K562 (cell line): ENCODE results near the gene RNF187. TPM values are rescaled to one million over a fixed set of nuclear protein-coding genes. Genes with fewer than 3 reads are reported as not detected.

ENCODE experiments used
- BRD4 ChIP-seq: fragments of 200-600 bp; sonication (generic); IDR thresholded peaks from 2 replicates; pipeline ENCODE4 v1.6.1; 2017; ENCODE audit warnings: inconsistent platforms
- CBFA2T2 ChIP-seq: fragments of 450-650 bp; conservative IDR thresholded peaks from 2 replicates; pipeline ENCODE4 v1.6.1; 2017; ENCODE audit warnings: mild to moderate bottlenecking
- CBX5 ChIP-seq: IDR thresholded peaks from 2 replicates; pipeline ENCODE4 v1.6.1; 2014; ENCODE audit warnings: low read depth, borderline replicate concordance
- ETV5 ChIP-seq: sonication (generic); formaldehyde crosslinking; IDR thresholded peaks from 2 replicates; pipeline ENCODE4 v1.4.0; 2020; ENCODE audit warnings: low read depth, mild to moderate bottlenecking, missing genetic modification reagents
- FOXA3 ChIP-seq, 2 experiments: fragments of 450-650 bp in 1 of 2; sonication (generic) in 1 of 2; formaldehyde crosslinking; IDR thresholded peaks in 1 of 2; conservative IDR thresholded peaks in 1 of 2; 2 replicates each; pipeline versions ENCODE4 v1.4.0 to v1.8.0; 2020 to 2022; ENCODE audit warnings: mild to moderate bottlenecking in 2 of 2, missing genetic modification reagents in 1 of 2
- MECOM ChIP-seq: fragments of 250-450 bp; sonication (Bioruptor Pico); IDR thresholded peaks from 2 replicates; pipeline ENCODE4 v1.8.0; 2022; ENCODE audit warnings: inconsistent platforms
- NR2C2 ChIP-seq, 2 experiments: fragments of 200-800 bp in 1 of 2; sonication (Bioruptor generic) in 1 of 2; sonication (generic) in 1 of 2; formaldehyde crosslinking in 1 of 2; IDR thresholded peaks; 2 replicates each; pipeline versions ENCODE4 v1.6.1 to v1.8.0; 2016 to 2022; ENCODE audit warnings: mild to moderate bottlenecking in 1 of 2, missing compliant biosample characterization in 1 of 2, missing genetic modification characterization in 1 of 2, missing genetic modification reagents in 1 of 2
- PHF20 ChIP-seq: fragments of 450-650 bp; IDR thresholded peaks from 2 replicates; pipeline ENCODE4 v1.6.1; 2018; ENCODE audit not compliant: partially characterized antibody
- PRMT5 ChIP-seq: sonication (generic); formaldehyde crosslinking; IDR thresholded peaks from 2 replicates; pipeline ENCODE4 v1.5.0; 2020; ENCODE audit warnings: missing genetic modification reagents
- RAD51 ChIP-seq: fragments of 450-650 bp; IDR thresholded peaks from 2 replicates; pipeline ENCODE4 v1.7.1; 2016; ENCODE audit warnings: low read depth, mild to moderate bottlenecking, borderline replicate concordance
- SRF ChIP-seq, 2 experiments: fragments of 250-450, 450-650 bp in 1 of 2; sonication (Bioruptor Pico) in 1 of 2; sonication (generic) in 1 of 2; formaldehyde crosslinking; IDR thresholded peaks; 2 replicates each; pipeline versions ENCODE4 v1.5.0 to v1.5.1; 2020 to 2022; ENCODE audit warnings: mild to moderate bottlenecking in 1 of 2, missing genetic modification reagents in 1 of 2
- TAF7 ChIP-seq: fragments of 450-650 bp; IDR thresholded peaks from 2 replicates; pipeline ENCODE4 v1.6.1; 2016; ENCODE audit warnings: missing genetic modification characterization, missing compliant biosample characterization
- TBL1XR1 ChIP-seq, 2 experiments: IDR thresholded peaks; 2 replicates each; pipeline ENCODE4 v1.6.1; 2012; ENCODE audit warnings: improper control_type of control experiment in 2 of 2, low read length in 2 of 2, mild to moderate bottlenecking in 1 of 2
- TEAD4 ChIP-seq, 2 experiments: sonication (generic) in 1 of 2; formaldehyde crosslinking in 1 of 2; IDR thresholded peaks; 2 replicates each; pipeline versions ENCODE4 v1.6.1 to v1.8.0; 2012 to 2022; ENCODE audit warnings: borderline replicate concordance in 1 of 2, inconsistent platforms in 1 of 2, low read length in 1 of 2, mild to moderate bottlenecking in 1 of 2, missing genetic modification reagents in 1 of 2
- ZBTB9 ChIP-seq: fragments of 450-650 bp; formaldehyde crosslinking; IDR thresholded peaks from 2 replicates; pipeline ENCODE4 v1.4.0; 2020; ENCODE audit warnings: mild to moderate bottlenecking, moderate library complexity
- ZNF124 ChIP-seq: sonication (generic); formaldehyde crosslinking; IDR thresholded peaks from 2 replicates; pipeline ENCODE4 v1.8.1; 2022; ENCODE audit warnings: missing genetic modification reagents
- ZNF586 ChIP-seq: fragments of 450-650 bp; formaldehyde crosslinking; conservative IDR thresholded peaks from 2 replicates; pipeline ENCODE4 v1.4.0; 2020; ENCODE audit warnings: mild to moderate bottlenecking, moderate library complexity
- ZNF77 ChIP-seq: fragments of 250-450 bp; sonication (Bioruptor Pico); IDR thresholded peaks from 2 replicates; pipeline ENCODE4 v1.5.0; 2020
- polyA plus RNA-seq, 8 experiments: library from polyadenylated mRNA; depleted of rRNA in 4 of 8; stranded (reverse) in 5 of 8; unstranded in 3 of 8; fragments of >200 nt; fragmentation: Nextera tagmentation in 2 of 8; fragmentation: Illumina TruSeq in 1 of 8; extraction: Ambion mirVana in 2 of 8; extraction: Trizol in 1 of 8; gene quantifications; 2 replicates each; pipeline versions ENCODE4 v1.2.1 to v1.2.3, GENCODE V29; 2011 to 2014; ENCODE audit warnings: inconsistent platforms in 1 of 8, missing spikeins in 1 of 8
- total RNA-seq, 7 experiments: library from RNA; depleted of rRNA in 6 of 7; stranded (reverse); fragments of >200 nt in 6 of 7; fragmentation: Illumina TruSeq in 2 of 7; extraction: Trizol in 2 of 7; gene quantifications; 2 replicates each; pipeline versions ENCODE4 v1.2.1 to v1.2.3, GENCODE V29; 2011 to 2021; ENCODE audit warnings: low replicate concordance in 1 of 7
- TF ChIP-seq, protein P1 (sequence below): fragments of 450-650 bp; formaldehyde crosslinking; IDR thresholded peaks from 2 replicates; pipeline ENCODE4 v1.4.0; 2022; ENCODE audit warnings: missing genetic modification characterization
- TF ChIP-seq, protein P2 (sequence below): fragments of 250-450 bp; sonication (Bioruptor Pico); IDR thresholded peaks from 2 replicates; pipeline ENCODE4 v1.8.0; 2021; ENCODE audit warnings: borderline replicate concordance, mild to moderate bottlenecking, moderate library complexity; ENCODE audit not compliant: poor library complexity, severe bottlenecking

Gene RNF187
- total and polyA plus RNA-seq, 9 of the 15 experiments (the other 6 are each of a cell fraction or from before 2014, with no cell fraction given): 2.3 to 119 (median 41.9) TPM

- TF ChIP-seq ZNF124 (CRISPR knock-in tag): no peak
- TF ChIP-seq, protein P1, sequence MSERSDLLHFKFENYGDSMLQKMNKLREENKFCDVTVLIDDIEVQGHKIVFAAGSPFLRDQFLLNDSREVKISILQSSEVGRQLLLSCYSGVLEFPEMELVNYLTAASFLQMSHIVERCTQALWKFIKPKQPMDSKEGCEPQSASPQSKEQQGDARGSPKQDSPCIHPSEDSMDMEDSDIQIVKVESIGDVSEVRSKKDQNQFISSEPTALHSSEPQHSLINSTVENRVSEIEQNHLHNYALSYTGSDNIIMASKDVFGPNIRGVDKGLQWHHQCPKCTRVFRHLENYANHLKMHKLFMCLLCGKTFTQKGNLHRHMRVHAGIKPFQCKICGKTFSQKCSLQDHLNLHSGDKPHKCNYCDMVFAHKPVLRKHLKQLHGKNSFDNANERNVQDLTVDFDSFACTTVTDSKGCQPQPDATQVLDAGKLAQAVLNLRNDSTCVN: peak; percentile 36; the same call in 1 of the 2 replicates
- TF ChIP-seq PHF20: no peak
- TF ChIP-seq ZBTB9: peak; percentile 80
- TF ChIP-seq ZNF77 (CRISPR knock-in tag): no peak
- TF ChIP-seq BRD4: peak; percentile 78; the same call in 1 of the 2 replicates
- no peak for TF ChIP-seq NR2C2 (CRISPR knock-in tag; IDR thresholded peaks at IDR 0.05)
- TF ChIP-seq NR2C2 (tag; IDR thresholded peaks at IDR 0.05): peak; percentile 80
- no peak; the same call in 1 of the 2 replicates for TF ChIP-seq TEAD4 (IDR thresholded peaks at IDR 0.05; ENCODE audit: low read length)
- no peak for TF ChIP-seq TEAD4 (CRISPR knock-in tag; IDR thresholded peaks at IDR 0.05; ENCODE audit: borderline replicate concordance)
- TF ChIP-seq, protein P2, sequence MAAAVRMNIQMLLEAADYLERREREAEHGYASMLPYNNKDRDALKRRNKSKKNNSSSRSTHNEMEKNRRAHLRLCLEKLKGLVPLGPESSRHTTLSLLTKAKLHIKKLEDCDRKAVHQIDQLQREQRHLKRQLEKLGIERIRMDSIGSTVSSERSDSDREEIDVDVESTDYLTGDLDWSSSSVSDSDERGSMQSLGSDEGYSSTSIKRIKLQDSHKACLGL: no peak
- no peak for TF ChIP-seq CBX5
- TF ChIP-seq MECOM (CRISPR knock-in tag): peak; percentile 78
- TF ChIP-seq TBL1XR1 (IDR thresholded peaks at IDR 0.05; ENCODE audit: low read length in 2 of 2): peak in 1 of 2 experiments; percentile 29; a peak in 1 of 4 replicates
- TF ChIP-seq ZNF586 (CRISPR knock-in tag): peak; percentile 79
- peak; percentile 73 for TF ChIP-seq TAF7
- peak; percentile 27 to 73; a peak in 2 of 4 replicates for TF ChIP-seq SRF (CRISPR knock-in tag; IDR thresholded peaks at IDR 0.05)
- no peak; the same call in 1 of the 2 replicates for TF ChIP-seq ETV5 (CRISPR knock-in tag)
- TF ChIP-seq CBFA2T2: no peak; the same call in 1 of the 2 replicates
- no peak for TF ChIP-seq PRMT5 (CRISPR knock-in tag)
- no peak for TF ChIP-seq FOXA3 (CRISPR knock-in tag; conservative IDR thresholded peaks at IDR 0.05 in 1 of 2, IDR thresholded peaks at IDR 0.05 in 1 of 2)
- TF ChIP-seq RAD51: peak; percentile 64
Observed at GRCh38 chr1:228490120-228491078, 3.2 kb downstream of the RNF187 start (continued).
